NB4 (cell line): ENCODE data around the gene PLD5.
"Not testable (repeated sequence)": the region's sequence is repeated elsewhere in the genome, so short reads cannot be mapped to it uniquely, and the experiment has no call there.

ENCODE experiments used
- DNase-seq: peaks from one replicate; pipeline ENCODE4 v3.0.0; 2010; ENCODE audit warnings: low read depth
- H3K4me3 ChIP-seq: one replicate; pipeline ENCODE4 v1.5.1; 2011; ENCODE audit warnings: mild to moderate bottlenecking, low read depth, low read length, moderate library complexity
- MYC ChIP-seq: IDR thresholded peaks from 2 replicates; pipeline ENCODE4 v1.6.1; 2011; ENCODE audit warnings: low read depth, low read length
- POLR2A ChIP-seq: IDR thresholded peaks from 2 replicates; pipeline ENCODE4 v1.6.1; 2011; ENCODE audit warnings: mild to moderate bottlenecking; ENCODE audit not compliant: insufficient read length; ENCODE audit errors: extremely low read depth
- TF ChIP-seq, protein P1 (sequence below): IDR thresholded peaks from one replicate; pipeline ENCODE4 v1.5.1; 2012; ENCODE audit warnings: low read depth, low read length
- TF ChIP-seq, protein P2 (sequence below): IDR thresholded peaks from 2 replicates; pipeline ENCODE4 v1.6.1; 2011; ENCODE audit warnings: low read depth, low read length

The PLD5 gene

DNA sequence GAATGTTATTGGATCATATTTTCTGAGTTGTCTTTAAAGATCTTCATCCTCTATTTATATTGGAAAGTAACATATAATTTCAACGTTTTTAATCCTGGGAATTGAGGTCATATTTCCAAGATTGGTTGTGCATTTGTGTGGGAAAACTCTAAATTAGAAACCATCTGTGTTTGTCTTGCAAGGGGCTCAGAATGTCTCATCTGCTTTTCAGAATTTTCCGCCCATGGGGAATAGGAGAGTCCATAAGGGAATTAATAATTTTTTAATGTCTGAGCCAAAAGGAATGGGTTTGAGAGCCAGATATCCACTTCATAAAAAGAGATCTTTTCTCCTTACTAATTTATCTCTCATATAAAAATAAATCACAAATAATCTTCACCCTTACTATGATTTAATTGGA, 440.8 kb downstream of the PLD5 start:
- DNase-seq, result no peak
- TF ChIP-seq, protein P1, sequence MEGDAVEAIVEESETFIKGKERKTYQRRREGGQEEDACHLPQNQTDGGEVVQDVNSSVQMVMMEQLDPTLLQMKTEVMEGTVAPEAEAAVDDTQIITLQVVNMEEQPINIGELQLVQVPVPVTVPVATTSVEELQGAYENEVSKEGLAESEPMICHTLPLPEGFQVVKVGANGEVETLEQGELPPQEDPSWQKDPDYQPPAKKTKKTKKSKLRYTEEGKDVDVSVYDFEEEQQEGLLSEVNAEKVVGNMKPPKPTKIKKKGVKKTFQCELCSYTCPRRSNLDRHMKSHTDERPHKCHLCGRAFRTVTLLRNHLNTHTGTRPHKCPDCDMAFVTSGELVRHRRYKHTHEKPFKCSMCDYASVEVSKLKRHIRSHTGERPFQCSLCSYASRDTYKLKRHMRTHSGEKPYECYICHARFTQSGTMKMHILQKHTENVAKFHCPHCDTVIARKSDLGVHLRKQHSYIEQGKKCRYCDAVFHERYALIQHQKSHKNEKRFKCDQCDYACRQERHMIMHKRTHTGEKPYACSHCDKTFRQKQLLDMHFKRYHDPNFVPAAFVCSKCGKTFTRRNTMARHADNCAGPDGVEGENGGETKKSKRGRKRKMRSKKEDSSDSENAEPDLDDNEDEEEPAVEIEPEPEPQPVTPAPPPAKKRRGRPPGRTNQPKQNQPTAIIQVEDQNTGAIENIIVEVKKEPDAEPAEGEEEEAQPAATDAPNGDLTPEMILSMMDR, result no peak
- TF ChIP-seq MYC (no peak), POLR2A (no peak)
- TF ChIP-seq, protein P2, sequence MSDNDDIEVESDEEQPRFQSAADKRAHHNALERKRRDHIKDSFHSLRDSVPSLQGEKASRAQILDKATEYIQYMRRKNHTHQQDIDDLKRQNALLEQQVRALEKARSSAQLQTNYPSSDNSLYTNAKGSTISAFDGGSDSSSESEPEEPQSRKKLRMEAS, result no peak
- H3K4me3 ChIP-seq, result no peak overlapping the region

DNA sequence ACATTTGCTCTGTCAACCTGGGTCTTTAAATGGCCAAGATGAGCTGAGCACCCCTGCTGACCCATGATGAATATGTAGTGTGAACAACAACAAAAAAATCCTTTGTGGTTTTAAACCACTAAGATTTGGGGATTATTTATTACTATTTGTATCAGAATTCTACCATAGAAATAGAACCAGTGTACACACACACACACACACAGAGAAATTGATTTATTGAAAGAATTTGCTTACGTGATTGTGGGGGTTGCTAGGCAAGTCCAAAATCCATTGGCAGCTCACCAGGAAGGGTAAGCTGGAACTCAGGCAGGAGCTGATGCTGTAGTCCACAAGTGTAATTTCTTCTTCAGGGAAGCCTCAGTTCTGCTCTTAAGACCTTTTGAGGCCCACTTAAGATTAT, 443.1 kb downstream of the PLD5 start:
- no peak for DNase-seq
- TF ChIP-seq, protein P1, result no peak
- TF ChIP-seq, protein P2, result no peak
- no peak for TF ChIP-seq MYC

DNA sequence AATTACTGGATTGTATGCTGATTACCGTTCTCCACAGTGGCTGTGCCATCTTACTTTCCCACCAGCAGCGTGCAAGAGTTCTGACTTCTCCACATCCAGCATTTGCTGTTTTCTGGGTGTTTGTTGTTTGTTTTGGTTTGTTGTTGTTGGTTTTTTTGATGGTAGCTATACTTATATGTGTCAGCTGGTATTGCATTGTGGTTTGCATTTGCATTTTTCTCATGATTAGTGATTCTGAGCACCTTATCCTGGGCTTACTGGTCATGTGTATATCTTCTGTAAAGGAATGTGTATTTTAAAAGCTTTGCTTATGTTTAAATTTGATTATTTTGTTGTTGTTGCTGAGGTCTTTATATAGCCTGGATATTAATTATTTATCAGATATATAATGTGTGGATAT, 458.7 kb downstream of the PLD5 start:
- DNase-seq, result no peak
- H3K4me3 ChIP-seq, result no peak overlapping the region
- TF ChIP-seq MYC (no peak), POLR2A (no peak)
- TF ChIP-seq, protein P2, result no peak
- TF ChIP-seq, protein P1, result no peak

More for the DNA sequence above, 443.1 kb downstream of the PLD5 start:
- no peak overlapping the region for H3K4me3 ChIP-seq

DNA sequence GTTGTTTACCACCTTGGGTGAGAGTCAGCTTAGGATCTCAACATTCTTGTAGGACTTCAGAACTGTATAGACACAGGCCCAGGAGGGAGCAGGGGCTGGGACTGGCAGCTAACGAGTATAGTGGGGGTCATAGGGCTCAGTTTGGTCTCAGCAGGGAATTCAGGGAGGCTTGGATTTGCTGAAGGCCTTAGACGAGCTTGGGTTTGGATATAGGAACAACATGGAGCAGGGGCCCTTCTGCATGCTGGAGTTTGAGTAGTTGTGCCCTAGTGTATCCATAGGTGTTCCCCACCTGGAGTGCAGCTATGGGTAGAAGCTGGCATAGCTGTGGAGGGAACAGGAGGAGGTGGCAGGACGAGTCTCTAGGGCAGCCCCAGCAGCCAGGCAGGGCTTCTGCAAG, 462.2 kb downstream of the PLD5 start:
- DNase-seq, result no peak
- no peak overlapping the region for H3K4me3 ChIP-seq
- no peak for TF ChIP-seq POLR2A
- TF ChIP-seq, protein P1, result no peak
- TF ChIP-seq, protein P2, result no peak
- TF ChIP-seq MYC, result no peak

DNA sequence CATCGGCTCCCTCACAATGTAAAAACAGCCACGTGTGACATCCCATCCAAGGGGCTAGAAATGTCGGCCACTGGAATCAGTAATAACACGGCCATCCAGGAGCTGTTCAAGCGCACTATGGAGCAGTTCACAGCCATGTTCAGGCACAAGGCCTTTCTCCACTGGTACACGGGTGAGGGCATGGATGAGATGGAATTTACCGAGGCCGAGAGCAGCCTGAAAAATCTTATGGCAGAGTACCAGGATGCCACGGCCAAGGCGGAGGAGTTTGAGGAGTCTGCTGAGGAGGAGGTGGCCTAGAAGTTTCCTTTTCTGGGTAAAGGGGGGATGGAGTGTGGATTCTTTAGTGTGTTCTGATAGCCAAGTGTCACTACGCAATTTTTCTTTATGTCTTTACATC, 464.5 kb downstream of the PLD5 start:
- TF ChIP-seq, protein P1, result no peak
- no peak for TF ChIP-seq POLR2A
- TF ChIP-seq, protein P2, result no peak
- no peak for TF ChIP-seq MYC
- no peak overlapping the region for H3K4me3 ChIP-seq
- DNase-seq, result no peak

DNA sequence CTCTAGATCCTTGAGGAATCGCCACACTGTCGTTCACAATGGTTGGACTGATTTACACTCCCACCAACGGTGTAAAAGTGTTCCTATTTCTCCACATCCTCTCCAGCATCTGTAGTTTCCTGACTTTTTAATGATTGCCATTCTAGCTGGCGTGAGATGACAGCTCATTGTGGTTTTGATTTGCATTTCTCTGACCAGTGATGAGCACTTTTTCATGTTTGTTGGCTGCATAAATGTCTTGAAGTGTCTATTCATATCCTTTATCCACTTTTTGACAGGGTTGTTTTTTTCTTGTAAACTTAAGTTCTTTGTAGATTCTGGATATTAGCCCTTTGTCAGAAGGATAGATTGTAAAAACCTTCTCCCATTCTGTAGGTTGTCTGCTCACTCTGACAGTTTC, 465.9 kb downstream of the PLD5 start:
- not testable (repeated sequence) for H3K4me3 ChIP-seq, DNase-seq

DNA sequence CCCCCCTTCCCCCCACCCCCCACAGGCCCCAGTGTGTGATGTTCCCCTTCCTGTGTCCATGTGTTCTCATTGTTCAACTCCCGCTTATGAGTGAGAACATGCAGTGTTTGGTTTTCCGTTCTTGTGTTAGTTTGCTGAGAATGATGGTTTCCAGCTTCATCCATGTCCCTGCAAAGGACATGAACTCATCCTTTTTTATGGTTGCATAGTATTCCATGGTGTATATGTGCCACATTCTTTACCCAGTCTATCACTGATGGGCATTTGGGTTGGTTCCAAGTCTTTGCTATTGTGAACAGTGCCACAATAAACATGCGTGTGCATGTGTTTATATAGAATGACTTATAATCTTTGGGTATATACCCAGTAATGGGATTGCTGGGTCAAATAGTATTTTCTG, 466.3 kb downstream of the PLD5 start:
- not testable (repeated sequence) for DNase-seq, H3K4me3 ChIP-seq
